Mucosa of rectum (tissue), 2 donors: Measurements from ENCODE around the gene WNT3A.
"Not testable (repeated sequence)": the region's sequence is repeated elsewhere in the genome, so short reads cannot be mapped to it uniquely, and the experiment has no call there.

Experiments
- H3K27ac ChIP-seq, 2 donors: one replicate each; pipeline ENCODE4 v1.7.0; 2013; ENCODE audit warnings: inconsistent platforms in 2 of 2, low read depth in 2 of 2, low read length in 2 of 2
- H3K27me3 ChIP-seq, 2 donors: one replicate each; pipeline ENCODE4 v1.7.0; 2013; ENCODE audit warnings: low read length in 2 of 2; ENCODE audit not compliant: control insufficient read depth in 2 of 2, insufficient read depth in 2 of 2
- H3K36me3 ChIP-seq, 2 donors: one replicate each; pipeline ENCODE4 v1.7.0; 2013; ENCODE audit warnings: low read length in 2 of 2; ENCODE audit not compliant: control insufficient read depth in 2 of 2, insufficient read depth in 2 of 2
- H3K4me1 ChIP-seq, 2 donors: one replicate each; pipeline ENCODE4 v1.7.0; 2013; ENCODE audit warnings: low read length in 2 of 2, mild to moderate bottlenecking in 1 of 2; ENCODE audit not compliant: control insufficient read depth in 2 of 2, insufficient read depth in 2 of 2
- H3K4me3 ChIP-seq, 2 donors: one replicate each; pipeline ENCODE4 v1.7.0; 2013; ENCODE audit warnings: low read length in 2 of 2
- H3K9ac ChIP-seq, 2 donors: one replicate each; pipeline ENCODE4 v1.7.0; 2013; ENCODE audit warnings: low read length in 2 of 2, low read depth in 1 of 2, mild to moderate bottlenecking in 1 of 2
- H3K9me3 ChIP-seq, 2 donors: one replicate each; pipeline ENCODE4 v1.7.0; 2013; ENCODE audit warnings: low read length in 2 of 2; ENCODE audit not compliant: control insufficient read depth in 2 of 2
- donor health status: healthy.
- donor health status: Normal muscosa, but diverticular disease.

WNT3A gene, protein sequence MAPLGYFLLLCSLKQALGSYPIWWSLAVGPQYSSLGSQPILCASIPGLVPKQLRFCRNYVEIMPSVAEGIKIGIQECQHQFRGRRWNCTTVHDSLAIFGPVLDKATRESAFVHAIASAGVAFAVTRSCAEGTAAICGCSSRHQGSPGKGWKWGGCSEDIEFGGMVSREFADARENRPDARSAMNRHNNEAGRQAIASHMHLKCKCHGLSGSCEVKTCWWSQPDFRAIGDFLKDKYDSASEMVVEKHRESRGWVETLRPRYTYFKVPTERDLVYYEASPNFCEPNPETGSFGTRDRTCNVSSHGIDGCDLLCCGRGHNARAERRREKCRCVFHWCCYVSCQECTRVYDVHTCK

DNA sequence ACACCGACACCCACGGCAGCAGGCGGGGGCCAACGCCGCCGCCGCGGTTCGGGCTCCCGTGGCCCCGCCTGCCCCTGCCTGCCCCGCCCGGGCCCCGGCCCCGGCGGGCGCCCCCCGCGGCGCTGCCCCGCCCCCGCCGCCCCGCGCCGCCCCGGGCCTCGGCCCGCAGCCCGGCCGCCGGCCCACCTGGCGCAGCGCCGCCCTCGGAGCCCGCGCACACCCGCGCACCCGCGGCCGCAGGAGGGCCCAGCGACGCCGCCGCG lies at the start of gene WNT3A:
WNT3A (plus strand) TSS at position 213 of the 263 bp plus-strand sequence. CDS start 131 bp downstream, outside the sequence.
- Histone ChIP-seq H3K4me1 (no peaks in the 10 kb centered on the region), H3K36me3 (no peaks in the 10 kb centered on the region), H3K27ac (no peak within 1 kb of the TSS), H3K4me3 (no peak within 1 kb of the TSS), H3K9me3 (no peaks in the 10 kb centered on the region), H3K9ac (no peak within 1 kb of the TSS), H3K27me3 (peaks cover 39 to 49% of the 10 kb centered on the region in 2 donors)

DNA sequence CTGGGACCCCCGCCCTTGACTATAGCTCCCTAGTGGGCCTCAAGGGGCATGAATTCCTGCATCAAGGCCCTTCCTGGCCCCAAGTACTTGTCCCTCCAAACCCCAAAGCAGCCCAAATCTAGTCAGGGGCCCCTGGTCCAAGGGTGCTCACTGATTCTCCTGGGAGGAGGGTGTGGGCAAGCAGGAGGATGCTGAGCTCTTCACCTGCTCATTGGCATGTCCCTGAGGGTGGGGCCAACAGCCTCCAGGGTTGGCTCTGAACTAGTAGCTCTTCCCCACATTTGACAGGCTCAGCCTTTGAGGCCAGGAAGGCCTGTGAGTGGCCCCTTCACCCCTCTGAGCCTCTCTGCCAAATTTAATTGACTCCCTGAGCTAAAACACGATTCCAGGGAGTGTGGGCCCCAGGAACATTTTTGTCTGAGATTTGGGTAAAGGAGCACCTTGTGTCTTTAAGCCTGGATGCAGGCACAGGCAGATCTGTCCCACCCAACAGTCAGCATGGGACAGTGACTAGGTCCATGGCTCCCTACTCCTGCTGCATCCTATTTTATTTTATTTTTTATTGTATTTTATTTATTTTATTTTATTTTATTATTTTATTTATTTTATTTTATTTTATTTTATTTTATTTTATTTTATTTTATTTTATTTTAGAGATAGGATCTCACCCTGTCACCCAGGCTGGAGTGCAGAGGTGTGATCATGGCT lies 48.0 kb upstream of the WNT3A start:
- H3K27ac ChIP-seq: no peak overlapping the region
- H3K9ac ChIP-seq: no peak overlapping the region
- no peak overlapping the region for H3K4me3 ChIP-seq
- H3K4me1 ChIP-seq: no peaks in the 10 kb centered on the region
- H3K9me3 ChIP-seq: no peaks in the 10 kb centered on the region
- H3K27me3 ChIP-seq: peaks cover 0 to 3% of the 10 kb centered on the region in 2 donors
- no peaks in the 10 kb centered on the region for H3K36me3 ChIP-seq

DNA sequence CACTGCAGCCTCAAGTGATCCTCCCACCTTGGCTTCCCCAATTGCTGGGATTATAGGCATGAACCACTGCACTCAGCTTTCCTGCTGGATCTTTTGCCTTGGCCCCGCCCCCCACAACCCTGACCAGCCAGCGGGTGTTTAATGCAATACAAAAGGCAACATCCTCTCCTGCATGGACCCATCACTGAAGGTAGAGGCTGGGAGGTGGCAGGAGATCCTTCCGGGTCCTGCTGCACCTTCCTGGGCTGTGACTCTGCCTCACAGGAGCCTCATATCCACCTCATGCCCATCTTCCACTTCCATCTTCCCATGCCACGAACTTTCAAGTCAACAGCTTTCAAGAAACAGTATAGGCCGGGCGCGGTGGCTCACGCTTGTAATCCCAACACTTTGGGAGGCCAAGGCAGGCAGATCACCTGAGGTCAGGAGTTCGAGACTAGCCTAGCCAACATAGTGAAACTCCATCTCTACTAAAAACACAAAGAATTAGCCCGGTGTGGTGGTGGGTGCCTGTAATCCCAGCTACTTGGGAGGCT lies 47.4 kb upstream of the WNT3A start:
- Histone ChIP-seq H3K27ac (no peak overlapping the region), H3K36me3 (no peaks in the 10 kb centered on the region), H3K27me3 (peaks cover 0 to 3% of the 10 kb centered on the region in 2 donors), H3K9ac (no peak overlapping the region), H3K4me1 (no peaks in the 10 kb centered on the region), H3K4me3 (no peak overlapping the region), H3K9me3 (no peaks in the 10 kb centered on the region)

DNA sequence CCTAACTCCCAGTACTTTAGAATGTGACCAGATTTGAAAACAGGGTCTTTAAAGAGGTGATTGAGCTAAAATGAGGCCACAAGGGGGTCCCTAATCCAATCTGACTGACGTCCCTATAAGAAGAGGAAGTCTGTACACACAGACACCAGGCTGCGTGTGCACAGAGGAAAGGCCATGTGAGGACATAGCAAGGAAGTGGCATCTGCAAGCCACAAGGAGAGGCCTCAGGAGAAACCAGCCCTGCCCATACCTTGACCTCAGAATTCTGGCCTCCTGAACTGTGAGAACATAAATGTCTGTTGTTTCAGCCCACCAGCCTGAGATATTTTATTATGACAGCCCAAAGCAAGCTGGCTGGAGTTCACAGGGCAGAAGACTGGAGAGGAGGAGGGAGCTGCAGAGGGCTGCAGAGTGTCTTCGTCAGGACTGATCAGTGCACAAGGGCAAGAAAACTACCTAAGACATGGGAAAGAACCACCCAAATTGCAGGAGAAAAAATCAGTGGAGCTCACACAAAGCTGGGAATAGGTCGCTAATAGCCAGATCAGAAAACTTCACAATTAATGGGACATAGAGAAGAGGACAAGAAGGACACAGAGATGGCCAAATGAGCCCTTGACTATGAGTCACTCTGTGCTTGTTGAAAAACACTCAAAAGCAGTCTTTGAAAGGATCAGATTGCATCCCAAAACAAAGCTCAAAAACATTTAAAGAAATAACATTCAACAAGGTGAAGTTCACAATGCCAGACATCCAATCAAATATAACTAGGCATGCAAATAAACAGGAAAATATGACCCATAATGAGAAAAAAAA lies 44.9 kb upstream of the WNT3A start:
- H3K4me3 ChIP-seq: no peak overlapping the region
- H3K36me3 ChIP-seq: no peaks in the 10 kb centered on the region
- H3K9ac ChIP-seq: no peak overlapping the region
- H3K27ac ChIP-seq: no peak overlapping the region
- H3K4me1 ChIP-seq: no peaks in the 10 kb centered on the region
- no peaks in the 10 kb centered on the region for H3K9me3 ChIP-seq
- no peaks in the 10 kb centered on the region for H3K27me3 ChIP-seq

DNA sequence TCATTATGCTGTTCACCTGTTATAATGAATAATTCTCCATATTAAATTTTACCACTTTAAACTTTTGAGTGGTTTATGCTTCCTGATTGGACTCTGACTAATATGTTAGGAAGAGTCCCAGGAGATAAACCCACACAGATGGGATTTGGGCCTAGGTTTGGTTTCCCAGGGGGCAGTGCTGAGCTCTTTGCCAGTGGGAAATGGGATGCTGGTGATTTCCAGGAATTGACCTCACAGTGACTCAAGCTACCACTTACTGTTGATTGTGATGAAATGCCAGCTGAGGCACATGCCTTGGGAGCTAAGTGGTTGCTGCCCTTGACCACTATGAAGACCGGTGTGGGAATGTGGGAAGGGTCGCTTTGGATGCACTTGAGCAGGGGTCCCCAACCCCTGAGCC lies 40.1 kb upstream of the WNT3A start:
- not testable (repeated sequence) for H3K4me3 ChIP-seq, H3K4me1 ChIP-seq, H3K9ac ChIP-seq, H3K36me3 ChIP-seq, H3K27ac ChIP-seq, H3K9me3 ChIP-seq, H3K27me3 ChIP-seq

DNA sequence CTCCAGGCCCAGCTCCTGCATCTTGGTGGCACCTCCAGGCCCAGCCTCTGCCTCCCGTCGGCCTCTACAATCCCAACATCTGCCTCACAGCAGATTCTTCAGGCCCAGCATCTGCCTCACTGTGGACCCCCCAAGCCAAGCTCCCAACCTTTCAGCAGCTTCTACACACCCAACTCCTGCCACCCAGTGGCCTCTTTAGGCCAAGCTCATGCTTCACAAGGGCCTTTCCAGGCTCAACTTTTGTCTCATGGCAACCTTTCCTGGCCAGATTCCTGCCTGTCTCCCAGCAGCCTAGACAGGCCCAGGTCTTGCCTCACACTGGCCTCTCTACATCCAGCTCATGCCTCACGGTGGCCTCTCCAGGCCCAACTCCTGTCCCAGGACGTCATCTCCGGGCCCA lies 39.0 kb upstream of the WNT3A start:
- H3K9ac ChIP-seq, H3K4me1 ChIP-seq: not testable (repeated sequence)

DNA sequence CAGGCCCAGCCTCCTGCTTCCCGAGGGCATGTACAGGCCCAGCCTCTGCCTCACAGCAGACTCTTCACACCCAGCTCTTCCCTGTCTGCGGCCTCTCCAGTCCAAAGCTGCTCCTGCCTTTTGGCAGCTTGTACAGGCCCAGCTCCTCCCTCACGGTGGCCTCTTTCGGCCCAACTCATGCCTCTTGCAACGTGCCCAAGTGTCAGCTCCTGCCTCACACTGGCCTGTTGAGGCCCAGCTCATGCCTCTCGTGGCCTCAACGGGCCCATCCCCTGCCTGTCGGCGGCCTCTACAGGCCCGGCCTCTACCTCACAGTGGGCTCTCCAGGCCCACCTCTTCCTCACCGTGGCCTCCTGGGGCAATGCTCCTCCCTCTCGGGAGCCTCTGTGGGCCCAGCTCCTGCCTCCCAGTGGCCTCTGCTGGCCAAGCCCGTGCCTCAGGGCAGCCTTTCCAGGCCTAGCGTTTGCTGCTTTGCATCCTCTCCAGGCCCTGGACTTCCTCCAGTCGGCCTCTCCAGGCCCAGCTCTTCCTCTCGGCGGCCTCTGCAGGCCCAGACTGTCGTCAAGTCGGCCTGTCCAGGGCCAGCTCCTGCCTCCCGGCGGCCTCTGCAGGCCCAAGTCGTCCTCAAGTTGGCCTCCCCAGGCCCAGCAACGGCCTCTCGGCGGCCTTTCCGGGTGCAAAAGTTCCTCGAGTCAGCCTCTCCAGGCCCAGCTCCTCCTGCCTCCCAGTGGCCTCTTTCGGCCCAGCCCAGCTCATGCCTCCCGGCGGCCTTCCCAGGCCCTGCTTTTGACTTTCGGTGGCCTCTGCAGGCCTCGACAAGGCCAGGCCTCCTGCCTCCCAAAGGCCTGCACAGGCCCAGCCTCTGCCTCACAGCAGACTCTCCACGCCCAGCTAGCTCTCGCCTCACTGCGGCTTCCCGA lies 36.5 kb upstream of the WNT3A start:
- not testable (repeated sequence) for H3K4me1 ChIP-seq, H3K4me3 ChIP-seq, H3K27ac ChIP-seq, H3K9ac ChIP-seq, H3K36me3 ChIP-seq, H3K27me3 ChIP-seq, H3K9me3 ChIP-seq

More for the DNA sequence above, 39.0 kb upstream of the WNT3A start:
- not testable (repeated sequence) for H3K27ac ChIP-seq, H3K9me3 ChIP-seq, H3K36me3 ChIP-seq, H3K27me3 ChIP-seq, H3K4me3 ChIP-seq

DNA sequence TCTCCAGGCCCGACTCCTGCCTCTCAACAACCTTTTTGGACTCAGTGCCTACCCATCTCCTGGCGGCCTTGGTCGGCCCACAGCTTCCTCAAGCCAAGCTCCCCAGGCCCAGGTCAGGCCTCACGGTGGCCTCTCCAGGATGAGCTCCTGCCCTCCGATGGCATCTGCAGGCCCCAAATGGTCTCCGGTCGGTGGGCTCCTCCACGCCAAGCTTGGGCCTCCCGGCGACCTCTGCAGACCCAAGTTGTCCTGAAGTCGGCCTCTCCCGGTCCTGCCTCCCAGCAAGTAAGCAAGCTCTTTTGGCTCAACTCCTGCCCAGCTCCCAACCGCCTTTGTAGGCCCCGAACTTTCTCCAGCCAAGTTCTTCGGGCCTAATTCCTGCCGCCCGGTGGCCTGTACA lies 35.6 kb upstream of the WNT3A start:
- not testable (repeated sequence) for H3K36me3 ChIP-seq, H3K27me3 ChIP-seq, H3K9me3 ChIP-seq, H3K9ac ChIP-seq, H3K4me3 ChIP-seq, H3K4me1 ChIP-seq, H3K27ac ChIP-seq

DNA sequence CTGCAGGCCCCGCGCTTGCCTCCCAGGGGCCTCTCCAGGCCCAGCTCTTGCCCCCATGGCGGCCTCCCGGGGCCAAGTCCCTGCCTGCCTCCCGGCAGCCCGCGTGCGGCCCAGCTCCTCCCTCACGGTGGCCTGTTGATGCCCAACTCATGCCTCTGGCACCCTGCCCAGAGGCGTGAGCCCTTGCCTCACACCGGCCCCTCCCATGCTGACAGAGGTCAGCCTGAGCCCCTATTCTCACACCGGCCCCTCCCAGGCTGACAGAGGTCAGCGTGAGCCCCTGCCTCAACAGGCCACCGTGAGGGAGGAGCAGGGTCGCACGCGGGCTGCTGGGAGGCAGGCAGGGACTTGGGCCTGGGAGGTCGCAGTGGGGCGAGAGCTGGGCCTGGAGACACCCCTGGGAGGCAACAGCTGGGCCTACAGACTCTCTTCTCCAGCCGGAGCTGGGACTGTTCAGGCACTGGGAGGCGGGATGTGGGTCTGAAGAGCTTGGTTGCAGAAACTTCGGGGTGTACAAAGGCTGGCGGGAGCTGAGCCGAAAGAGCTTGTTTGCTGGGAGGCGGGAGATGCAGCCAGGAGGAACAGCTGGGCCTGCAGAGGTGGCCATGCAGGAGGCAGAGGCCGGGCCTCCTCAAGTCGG lies 35.0 kb upstream of the WNT3A start:
- H3K9ac ChIP-seq, H3K27me3 ChIP-seq, H3K4me3 ChIP-seq, H3K9me3 ChIP-seq, H3K27ac ChIP-seq, H3K36me3 ChIP-seq, H3K4me1 ChIP-seq: not testable (repeated sequence)
